ENCODE results near the gene KCNH5.
"Not testable (repeated sequence)": the region's sequence is repeated elsewhere in the genome, so short reads cannot be mapped to it uniquely, and the experiment has no call there.

KCNH5 gene

GRCh38 chr14:62886461-62886860, 158.8 kb downstream of the KCNH5 start:
- DNase-seq (ENCODE audit: low read depth), result no peak

- DNase-seq (ENCODE audit: low read depth), result no peak
Measured at GRCh38 chr14:62885451-62885850, 159.8 kb downstream of the KCNH5 start.

- no peak for DNase-seq (ENCODE audit: low read depth)
Measured at GRCh38 chr14:62882967-62883366, 162.3 kb downstream of the KCNH5 start.

GRCh38 chr14:62866376-62866775, 178.9 kb downstream of the KCNH5 start:
- DNase-seq (ENCODE audit: low read depth), result no peak

GRCh38 chr14:62864588-62864987, 180.7 kb downstream of the KCNH5 start:
- no peak for DNase-seq (ENCODE audit: low read depth)

GRCh38 chr14:62858011-62858410, 187.2 kb downstream of the KCNH5 start:
- DNase-seq (ENCODE audit: low read depth), result not testable (repeated sequence)

- DNase-seq (ENCODE audit: low read depth), result no peak
Measured at GRCh38 chr14:62854951-62855350, 190.3 kb downstream of the KCNH5 start.

GRCh38 chr14:62847168-62847567, 198.1 kb downstream of the KCNH5 start:
- no peak for DNase-seq (ENCODE audit: low read depth)

- no peak for DNase-seq (ENCODE audit: low read depth)
Measured at GRCh38 chr14:62844546-62844945, 200.7 kb downstream of the KCNH5 start.

- no peak for DNase-seq (ENCODE audit: low read depth)
Measured at GRCh38 chr14:62824086-62824485, 221.2 kb downstream of the KCNH5 start.

- no peak for DNase-seq (ENCODE audit: low read depth)
Measured at GRCh38 chr14:62819931-62820330, 225.3 kb downstream of the KCNH5 start.

- DNase-seq (ENCODE audit: low read depth), result no peak
Measured at GRCh38 chr14:62807636-62808035, 237.6 kb downstream of the KCNH5 start.

GRCh38 chr14:62800577-62800976, 244.7 kb downstream of the KCNH5 start:
- DNase-seq (ENCODE audit: low read depth), result no peak

- DNase-seq (ENCODE audit: low read depth), result no peak
Measured at GRCh38 chr14:62796431-62796830, 248.8 kb downstream of the KCNH5 start.

GRCh38 chr14:62792578-62792977, 252.7 kb downstream of the KCNH5 start:
- DNase-seq (ENCODE audit: low read depth), result no peak

GRCh38 chr14:62781328-62781727, 263.9 kb downstream of the KCNH5 start:
- not testable (repeated sequence) for DNase-seq (ENCODE audit: low read depth)

GRCh38 chr14:62778852-62779251, 266.4 kb downstream of the KCNH5 start:
- no peak for DNase-seq (ENCODE audit: low read depth)

- no peak for DNase-seq (ENCODE audit: low read depth)
Measured at GRCh38 chr14:62778310-62778709, 266.9 kb downstream of the KCNH5 start.

- DNase-seq (ENCODE audit: low read depth), result no peak
Measured at GRCh38 chr14:62777510-62777909, 267.7 kb downstream of the KCNH5 start.

- DNase-seq (ENCODE audit: low read depth), result no peak
Measured at GRCh38 chr14:62776300-62776699, 269.0 kb downstream of the KCNH5 start.

- no peak for DNase-seq (ENCODE audit: low read depth)
Measured at GRCh38 chr14:62768753-62769152, 276.5 kb downstream of the KCNH5 start.

- no peak for DNase-seq (ENCODE audit: low read depth)
Measured at GRCh38 chr14:62763951-62764350, 281.3 kb downstream of the KCNH5 start.

GRCh38 chr14:62759796-62760195, 285.5 kb downstream of the KCNH5 start:
- no peak for DNase-seq (ENCODE audit: low read depth)

GRCh38 chr14:62746881-62747280, 298.4 kb downstream of the KCNH5 start:
- DNase-seq (ENCODE audit: low read depth), result not testable (repeated sequence)

- no peak for DNase-seq (ENCODE audit: low read depth)
Measured at GRCh38 chr14:62745496-62745895, 299.8 kb downstream of the KCNH5 start.
